ENCODE measurements around the gene ARHGAP21. TPM values are rescaled to one million over a fixed set of nuclear protein-coding genes. Genes with fewer than 3 reads are reported as not detected.

Gene ARHGAP21
- total RNA-seq, 2 experiments from 2014 or later: 18.8 to 19.8 TPM

GRCh38 chr10:24706479-24707118 is 17.1 kb downstream of the ARHGAP21 start:
- no peak overlapping the region for H3K27ac Mint-ChIP-seq
- intact Hi-C loops (cut with micrococcal nuclease): no loop called here
- peak; percentile 51 for DNase-seq

GRCh38 chr10:24703700-24704099 is 20.0 kb downstream of the ARHGAP21 start:
- Mint-ChIP-seq H3K9me3 (no peaks in the 10 kb centered on the region), H3K27me3 (no peaks in the 10 kb centered on the region), H3K4me3 (no peak overlapping the region), H3K4me1 (ENCODE audit: low read depth) (peaks cover 10% of the 10 kb centered on the region), H3K27ac (no peak overlapping the region), H3K36me3 (ENCODE audit: low read depth) (no peaks in the 10 kb centered on the region)
- POLR2A ChIA-PET: no interaction called here
- no peak for ATAC-seq
- DNase-seq: no peak
- TF ChIP-seq CTCF (IDR thresholded peaks at IDR 0.05): no peak
- intact Hi-C loops (cut with micrococcal nuclease): no loop called here
- CTCF ChIA-PET: no interaction called here

More at GRCh38 chr10:24706479-24707118, 17.1 kb downstream of the ARHGAP21 start:
- Mint-ChIP-seq H3K9me3 (no peaks in the 10 kb centered on the region), H3K4me3 (no peak overlapping the region), H3K27me3 (no peaks in the 10 kb centered on the region), H3K4me1 (ENCODE audit: low read depth) (peaks cover 10% of the 10 kb centered on the region), H3K36me3 (ENCODE audit: low read depth) (no peaks in the 10 kb centered on the region)
- ChIA-PET POLR2A (interaction anchor here (1.2 kb wide), 1 partner anchor 22 kb away, joined by 3 read pairs; no protein-coding TSS in a partner anchor), CTCF (interaction anchor here (1.2 to 1.6 kb wide), 4 partner anchors 9 to 245 kb away, joined by 3 to 4 read pairs (median 4); partner anchors contain the start of gene PRTFDC1)
- no peak for TF ChIP-seq CTCF (IDR thresholded peaks at IDR 0.05)
- peak; percentile 89 for ATAC-seq

- no peak for TF ChIP-seq CTCF (IDR thresholded peaks at IDR 0.05)
- ATAC-seq: peak; percentile 65
- no peak overlapping the region for H3K4me3 Mint-ChIP-seq
- intact Hi-C loops (cut with micrococcal nuclease): no loop called here
- peaks cover 10% of the 10 kb centered on the region for H3K4me1 Mint-ChIP-seq (ENCODE audit: low read depth)
- H3K36me3 Mint-ChIP-seq (ENCODE audit: low read depth): no peaks in the 10 kb centered on the region
- no peaks in the 10 kb centered on the region for H3K27me3 Mint-ChIP-seq
- POLR2A ChIA-PET: no interaction called here
- H3K9me3 Mint-ChIP-seq: no peaks in the 10 kb centered on the region
- DNase-seq: peak; percentile 28
- CTCF ChIA-PET: interaction anchor here (0.7 kb wide), 1 partner anchor 1577 kb away, joined by 3 read pairs; no protein-coding TSS in a partner anchor
- H3K27ac Mint-ChIP-seq: no peak overlapping the region
Measured at GRCh38 chr10:24701447-24701846, 22.2 kb downstream of the ARHGAP21 start.

- H3K36me3 Mint-ChIP-seq (ENCODE audit: low read depth): no peaks in the 10 kb centered on the region
- H3K27me3 Mint-ChIP-seq: no peaks in the 10 kb centered on the region
- POLR2A ChIA-PET: no interaction called here
- no peak for ATAC-seq
- CTCF ChIA-PET: interaction anchor here (0.7 kb wide), 1 partner anchor 1577 kb away, joined by 3 read pairs; no protein-coding TSS in a partner anchor
- TF ChIP-seq CTCF (IDR thresholded peaks at IDR 0.05): no peak
- no peak overlapping the region for H3K4me3 Mint-ChIP-seq
- no peak for DNase-seq
- H3K4me1 Mint-ChIP-seq (ENCODE audit: low read depth): peaks cover 10% of the 10 kb centered on the region
- intact Hi-C loops (cut with micrococcal nuclease): no loop called here
- no peak overlapping the region for H3K27ac Mint-ChIP-seq
- no peaks in the 10 kb centered on the region for H3K9me3 Mint-ChIP-seq
Measured at GRCh38 chr10:24700948-24701347, 22.7 kb downstream of the ARHGAP21 start.

- H3K4me1 Mint-ChIP-seq (ENCODE audit: low read depth): peaks cover 10% of the 10 kb centered on the region
- CTCF ChIA-PET: interaction anchor here (1.2 kb wide), 1 partner anchor 9 kb away, joined by 3 read pairs; no protein-coding TSS in a partner anchor
- no peak for ATAC-seq
- POLR2A ChIA-PET: no interaction called here
- no peak for TF ChIP-seq CTCF (IDR thresholded peaks at IDR 0.05)
- H3K36me3 Mint-ChIP-seq (ENCODE audit: low read depth): no peaks in the 10 kb centered on the region
- intact Hi-C loops (cut with micrococcal nuclease): no loop called here
- no peak overlapping the region for H3K4me3 Mint-ChIP-seq
- no peaks in the 10 kb centered on the region for H3K9me3 Mint-ChIP-seq
- no peak overlapping the region for H3K27ac Mint-ChIP-seq
- DNase-seq: no peak
- H3K27me3 Mint-ChIP-seq: no peaks in the 10 kb centered on the region
Measured at GRCh38 chr10:24698270-24698669, 25.4 kb downstream of the ARHGAP21 start.
